Ascending aorta (tissue), 2 donors: ENCODE results near the gene CNTNAP2. TPM values are rescaled to one million over a fixed set of nuclear protein-coding genes. Genes with fewer than 3 reads are reported as not detected.

Source experiments
- DNase-seq, 2 donors: peaks; one replicate each; pipeline ENCODE4 v3.0.0-alpha.2; 2019; ENCODE audit warnings: low spot score in 2 of 2
- H3K27ac ChIP-seq, 2 donors: fragments of 200-600 bp; sonication (generic); one replicate each; pipeline ENCODE4 v1.5.1; 2016 to 2017; ENCODE audit warnings: mild to moderate bottlenecking in 1 of 2
- H3K27me3 ChIP-seq: fragments of 200-600 bp; sonication (generic); one replicate; pipeline ENCODE4 v1.5.1; 2017
- H3K36me3 ChIP-seq, 2 donors: fragments of 200-600 bp; sonication (generic); one replicate each; pipeline ENCODE4 v1.5.1; 2016
- H3K4me1 ChIP-seq, 2 donors: fragments of 200-600 bp; sonication (generic); one replicate each; pipeline ENCODE4 v1.5.1; 2016 to 2017; ENCODE audit warnings: mild to moderate bottlenecking in 1 of 2
- H3K4me3 ChIP-seq, 2 donors: fragments of 200-600 bp; sonication (generic); one replicate each; pipeline ENCODE4 v1.5.1; 2016 to 2017; ENCODE audit warnings: mild to moderate bottlenecking in 1 of 2
- H3K9me3 ChIP-seq, 2 donors: fragments of 200-600 bp; sonication (generic); one replicate each; pipeline ENCODE4 v1.5.1; 2016
- CTCF ChIP-seq, 3 experiments: fragments of 200-600 bp in 2 of 3; fragments of 450-650 bp in 1 of 3; sonication (generic) in 2 of 3; IDR thresholded peaks; one replicate each; pipeline ENCODE4 v1.5.1; 2016 to 2019; ENCODE audit warnings: antibody characterized with exemption in 3 of 3, mild to moderate bottlenecking in 1 of 3, moderate library complexity in 1 of 3
- intact Hi-C: fragments of 100-400 bp; cut with DNase I; formaldehyde crosslinking; loops from one replicate; pipeline ENCODE4 v1.15.1; 2023
- total RNA-seq: library from RNA; depleted of rRNA; stranded (reverse); fragments of >200 nt; gene quantifications from one replicate; pipeline ENCODE4 v1.1.0, GENCODE V29; 2016

Gene CNTNAP2
- total RNA-seq, 1 donor from 2014 or later: not detected

- Histone ChIP-seq H3K36me3 (no peaks in the 10 kb centered on the region), H3K9me3 (no peaks in the 10 kb centered on the region), H3K27ac (no peak overlapping the region), H3K4me1 (no peaks in the 10 kb centered on the region), H3K4me3 (no peak overlapping the region), H3K27me3 (no peaks in the 10 kb centered on the region)
- no peak for DNase-seq
- no peak for TF ChIP-seq CTCF (IDR thresholded peaks at IDR 0.05)
- intact Hi-C loops: no loop called here
Measured at GRCh38 chr7:147298611-147299043, 1182.0 kb downstream of the CNTNAP2 start.

- intact Hi-C loops: no loop called here
- Histone ChIP-seq H3K36me3 (no peaks in the 10 kb centered on the region), H3K27me3 (no peaks in the 10 kb centered on the region), H3K4me1 (no peaks in the 10 kb centered on the region), H3K4me3 (no peak overlapping the region), H3K9me3 (no peaks in the 10 kb centered on the region), H3K27ac (no peak overlapping the region)
- no peak for DNase-seq
- TF ChIP-seq CTCF (IDR thresholded peaks at IDR 0.05): no peak
Measured at GRCh38 chr7:147300293-147300692, 1183.7 kb downstream of the CNTNAP2 start.

- TF ChIP-seq CTCF (IDR thresholded peaks at IDR 0.05): no peak
- Histone ChIP-seq H3K9me3 (no peaks in the 10 kb centered on the region), H3K36me3 (no peaks in the 10 kb centered on the region), H3K4me1 (no peaks in the 10 kb centered on the region), H3K27me3 (no peaks in the 10 kb centered on the region), H3K27ac (no peak overlapping the region), H3K4me3 (no peak overlapping the region)
- no peak for DNase-seq
- intact Hi-C loops: no loop called here
Measured at GRCh38 chr7:147304376-147304775, 1187.8 kb downstream of the CNTNAP2 start.

GRCh38 chr7:147305827-147306226, 1189.2 kb downstream of the CNTNAP2 start:
- H3K4me1 ChIP-seq: no peaks in the 10 kb centered on the region
- H3K36me3 ChIP-seq: no peaks in the 10 kb centered on the region
- no peak for DNase-seq
- H3K4me3 ChIP-seq: no peak overlapping the region
- no peak overlapping the region for H3K27ac ChIP-seq
- no peaks in the 10 kb centered on the region for H3K27me3 ChIP-seq
- intact Hi-C loops: no loop called here
- TF ChIP-seq CTCF (IDR thresholded peaks at IDR 0.05): no peak
- H3K9me3 ChIP-seq: no peaks in the 10 kb centered on the region

- no peaks in the 10 kb centered on the region for H3K9me3 ChIP-seq
- no peaks in the 10 kb centered on the region for H3K36me3 ChIP-seq
- DNase-seq: no peak
- H3K4me3 ChIP-seq: no peak overlapping the region
- no peak overlapping the region for H3K27ac ChIP-seq
- TF ChIP-seq CTCF (IDR thresholded peaks at IDR 0.05): no peak
- no peaks in the 10 kb centered on the region for H3K27me3 ChIP-seq
- intact Hi-C loops: no loop called here
- no peaks in the 10 kb centered on the region for H3K4me1 ChIP-seq
Measured at GRCh38 chr7:147308539-147308938, 1191.9 kb downstream of the CNTNAP2 start.

GRCh38 chr7:147311336-147311735, 1194.7 kb downstream of the CNTNAP2 start:
- Histone ChIP-seq H3K4me3 (no peak overlapping the region), H3K9me3 (no peaks in the 10 kb centered on the region), H3K27me3 (no peaks in the 10 kb centered on the region), H3K4me1 (no peaks in the 10 kb centered on the region), H3K27ac (no peak overlapping the region), H3K36me3 (no peaks in the 10 kb centered on the region)
- DNase-seq: no peak
- TF ChIP-seq CTCF (IDR thresholded peaks at IDR 0.05): no peak
- intact Hi-C loops: no loop called here
